ENCODE data around the gene MYO5A.
"Not testable (repeated sequence)": the region's sequence is repeated elsewhere in the genome, so short reads cannot be mapped to it uniquely, and the experiment has no call there.

MYO5A gene

GRCh38 chr15:52419494-52419893, 109.2 kb downstream of the MYO5A start:
- no peak overlapping the region for H3K27ac ChIP-seq (ENCODE audit: low read length)
- no peaks in the 10 kb centered on the region for H3K4me1 ChIP-seq (ENCODE audit: control insufficient read depth, insufficient read depth, low read length)
- no peaks in the 10 kb centered on the region for H3K36me3 ChIP-seq (ENCODE audit: control insufficient read depth in 2 of 2, insufficient read depth in 2 of 2, low read length in 2 of 2)
- no peak overlapping the region for H3K9ac ChIP-seq (ENCODE audit: low read length in 2 of 2)
- H3K4me3 ChIP-seq (ENCODE audit: low read length in 2 of 2) = no peak overlapping the region
- no peaks in the 10 kb centered on the region for H3K9me3 ChIP-seq (ENCODE audit: control insufficient read depth in 2 of 2, low read length in 2 of 2)
- no peaks in the 10 kb centered on the region for H3K27me3 ChIP-seq (ENCODE audit: control insufficient read depth in 1 of 2, insufficient read depth in 2 of 2, low read length in 2 of 2)

GRCh38 chr15:52417957-52418356, 110.7 kb downstream of the MYO5A start:
- Histone ChIP-seq H3K27me3 (ENCODE audit: control insufficient read depth in 1 of 2, insufficient read depth in 2 of 2, low read length in 2 of 2) (no peaks in the 10 kb centered on the region), H3K27ac (ENCODE audit: low read length) (no peak overlapping the region), H3K9ac (ENCODE audit: low read length in 2 of 2) (no peak overlapping the region), H3K4me3 (ENCODE audit: low read length in 2 of 2) (no peak overlapping the region), H3K4me1 (ENCODE audit: control insufficient read depth, insufficient read depth, low read length) (no peaks in the 10 kb centered on the region), H3K9me3 (ENCODE audit: control insufficient read depth in 2 of 2, low read length in 2 of 2) (no peaks in the 10 kb centered on the region), H3K36me3 (ENCODE audit: control insufficient read depth in 2 of 2, insufficient read depth in 2 of 2, low read length in 2 of 2) (peaks cover 0 to 2% of the 10 kb centered on the region in 2 donors)

GRCh38 chr15:52417521-52417920, 111.2 kb downstream of the MYO5A start:
- H3K4me3 ChIP-seq (ENCODE audit: low read length in 2 of 2) = no peak overlapping the region
- H3K27ac ChIP-seq (ENCODE audit: low read length) = no peak overlapping the region
- peaks cover 0 to 2% of the 10 kb centered on the region in 2 donors for H3K36me3 ChIP-seq (ENCODE audit: control insufficient read depth in 2 of 2, insufficient read depth in 2 of 2, low read length in 2 of 2)
- H3K27me3 ChIP-seq (ENCODE audit: control insufficient read depth in 1 of 2, insufficient read depth in 2 of 2, low read length in 2 of 2) = no peaks in the 10 kb centered on the region
- no peaks in the 10 kb centered on the region for H3K4me1 ChIP-seq (ENCODE audit: control insufficient read depth, insufficient read depth, low read length)
- no peaks in the 10 kb centered on the region for H3K9me3 ChIP-seq (ENCODE audit: control insufficient read depth in 2 of 2, low read length in 2 of 2)
- H3K9ac ChIP-seq (ENCODE audit: low read length in 2 of 2) = no peak overlapping the region

DNA sequence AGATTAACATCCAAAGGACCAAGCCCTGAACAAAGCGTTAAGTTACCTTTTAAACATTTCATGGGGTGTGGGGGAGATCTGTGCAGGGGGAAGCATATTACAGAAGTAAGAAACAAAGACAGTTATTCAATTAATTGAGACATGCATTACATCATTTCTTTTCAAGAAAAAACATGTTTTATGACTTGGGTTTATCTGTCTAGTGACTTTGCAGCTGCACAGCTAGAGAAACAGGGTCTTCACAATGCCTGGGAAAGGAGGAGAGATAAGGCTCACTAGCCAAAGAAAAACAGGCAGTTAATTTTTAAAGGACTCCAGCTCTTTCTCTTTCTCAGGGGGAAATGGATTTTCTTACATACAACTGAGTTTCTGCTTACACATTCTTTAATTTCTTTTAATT, 112.1 kb downstream of the MYO5A start:
- H3K27me3 ChIP-seq (ENCODE audit: control insufficient read depth in 1 of 2, insufficient read depth in 2 of 2, low read length in 2 of 2); H3K27ac ChIP-seq (ENCODE audit: low read length); H3K36me3 ChIP-seq (ENCODE audit: control insufficient read depth in 2 of 2, insufficient read depth in 2 of 2, low read length in 2 of 2); H3K9ac ChIP-seq (ENCODE audit: low read length in 2 of 2); H3K4me1 ChIP-seq (ENCODE audit: control insufficient read depth, insufficient read depth, low read length); H3K4me3 ChIP-seq (ENCODE audit: low read length in 2 of 2); H3K9me3 ChIP-seq (ENCODE audit: control insufficient read depth in 2 of 2, low read length in 2 of 2): not testable (repeated sequence)

- Histone ChIP-seq H3K27ac (ENCODE audit: low read length) (no peak overlapping the region), H3K4me3 (ENCODE audit: low read length in 2 of 2) (no peak overlapping the region), H3K9me3 (ENCODE audit: control insufficient read depth in 2 of 2, low read length in 2 of 2) (no peaks in the 10 kb centered on the region), H3K9ac (ENCODE audit: low read length in 2 of 2) (no peak overlapping the region), H3K36me3 (ENCODE audit: control insufficient read depth in 2 of 2, insufficient read depth in 2 of 2, low read length in 2 of 2) (peaks cover 0 to 2% of the 10 kb centered on the region in 2 donors), H3K4me1 (ENCODE audit: control insufficient read depth, insufficient read depth, low read length) (no peaks in the 10 kb centered on the region), H3K27me3 (ENCODE audit: control insufficient read depth in 1 of 2, insufficient read depth in 2 of 2, low read length in 2 of 2) (no peaks in the 10 kb centered on the region)
Observed at GRCh38 chr15:52415628-52416027, 113.1 kb downstream of the MYO5A start.

DNA sequence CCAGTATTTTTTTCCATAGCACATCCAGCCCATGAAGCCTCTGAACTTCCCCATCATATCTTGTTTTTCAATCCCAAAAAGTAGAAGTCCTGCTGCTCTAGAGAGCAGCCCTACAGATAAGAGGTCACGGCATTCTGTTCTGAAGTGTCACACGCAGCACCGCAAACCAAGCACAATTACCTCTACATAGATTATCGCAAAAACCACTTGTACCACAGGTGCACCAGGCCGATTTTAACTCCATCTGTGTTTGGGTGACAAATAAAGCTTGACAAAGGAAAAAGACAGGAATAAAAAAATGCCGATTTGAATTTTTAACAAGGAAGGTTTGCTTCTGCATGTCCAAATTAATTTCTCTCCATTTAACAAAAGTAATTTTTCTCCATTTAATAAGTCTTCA, 113.7 kb downstream of the MYO5A start:
- no peaks in the 10 kb centered on the region for H3K9me3 ChIP-seq (ENCODE audit: control insufficient read depth in 2 of 2, low read length in 2 of 2)
- H3K4me1 ChIP-seq (ENCODE audit: control insufficient read depth, insufficient read depth, low read length) = no peaks in the 10 kb centered on the region
- no peak overlapping the region for H3K27ac ChIP-seq (ENCODE audit: low read length)
- H3K36me3 ChIP-seq (ENCODE audit: control insufficient read depth in 2 of 2, insufficient read depth in 2 of 2, low read length in 2 of 2) = peaks cover 0 to 2% of the 10 kb centered on the region in 2 donors
- no peak overlapping the region for H3K4me3 ChIP-seq (ENCODE audit: low read length in 2 of 2)
- H3K9ac ChIP-seq (ENCODE audit: low read length in 2 of 2) = no peak overlapping the region
- no peaks in the 10 kb centered on the region for H3K27me3 ChIP-seq (ENCODE audit: control insufficient read depth in 1 of 2, insufficient read depth in 2 of 2, low read length in 2 of 2)

DNA sequence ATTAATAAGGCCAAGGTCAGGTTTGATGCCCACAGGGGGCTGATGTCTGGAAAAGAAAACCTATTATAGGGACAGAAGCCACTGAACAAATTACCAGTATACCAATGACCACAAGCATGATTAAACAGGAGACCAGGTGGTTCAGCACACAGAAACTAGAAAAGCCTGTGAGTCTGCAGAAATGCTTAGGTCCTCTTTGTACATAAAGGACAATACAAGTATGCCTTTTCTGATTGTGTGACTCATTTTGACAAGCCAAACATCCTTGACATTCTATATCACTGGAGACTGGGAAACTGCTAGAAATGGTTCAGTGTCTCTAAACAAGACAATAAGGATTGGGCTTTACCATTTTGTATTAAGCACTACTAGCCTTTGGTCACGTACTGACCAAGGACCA, 119.9 kb downstream of the MYO5A start:
- H3K9ac ChIP-seq (ENCODE audit: low read length in 2 of 2) = no peak overlapping the region
- no peak overlapping the region for H3K4me3 ChIP-seq (ENCODE audit: low read length in 2 of 2)
- no peaks in the 10 kb centered on the region for H3K9me3 ChIP-seq (ENCODE audit: control insufficient read depth in 2 of 2, low read length in 2 of 2)
- no peaks in the 10 kb centered on the region for H3K4me1 ChIP-seq (ENCODE audit: control insufficient read depth, insufficient read depth, low read length)
- H3K27ac ChIP-seq (ENCODE audit: low read length) = no peak overlapping the region
- H3K36me3 ChIP-seq (ENCODE audit: control insufficient read depth in 2 of 2, insufficient read depth in 2 of 2, low read length in 2 of 2) = peaks cover 2 to 8% of the 10 kb centered on the region in 2 donors
- H3K27me3 ChIP-seq (ENCODE audit: control insufficient read depth in 1 of 2, insufficient read depth in 2 of 2, low read length in 2 of 2) = no peaks in the 10 kb centered on the region

DNA sequence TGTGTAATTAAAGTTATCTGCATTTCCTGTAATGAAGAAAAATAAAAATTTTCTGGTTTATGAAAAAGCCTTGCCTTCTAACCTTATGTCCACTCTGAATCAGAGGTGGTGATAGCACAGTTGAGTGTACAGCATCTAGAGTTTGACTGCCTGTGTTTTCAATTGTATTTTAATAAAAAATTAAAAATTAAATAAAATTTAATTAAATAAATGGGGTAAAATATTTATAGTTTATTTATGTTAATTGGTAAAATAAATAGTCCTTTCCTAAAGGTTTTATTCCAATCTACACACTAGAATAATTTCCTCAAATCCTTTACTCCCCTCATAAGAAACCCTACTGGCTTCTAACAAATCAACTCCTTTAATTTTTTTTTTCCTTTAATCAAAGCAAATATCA, 121.3 kb downstream of the MYO5A start:
- Histone ChIP-seq H3K9ac (ENCODE audit: low read length in 2 of 2) (no peak overlapping the region), H3K36me3 (ENCODE audit: control insufficient read depth in 2 of 2, insufficient read depth in 2 of 2, low read length in 2 of 2) (peaks cover 2 to 6% of the 10 kb centered on the region in 2 donors), H3K9me3 (ENCODE audit: control insufficient read depth in 2 of 2, low read length in 2 of 2) (no peaks in the 10 kb centered on the region), H3K4me1 (ENCODE audit: control insufficient read depth, insufficient read depth, low read length) (no peaks in the 10 kb centered on the region), H3K27ac (ENCODE audit: low read length) (no peak overlapping the region), H3K27me3 (ENCODE audit: control insufficient read depth in 1 of 2, insufficient read depth in 2 of 2, low read length in 2 of 2) (no peaks in the 10 kb centered on the region), H3K4me3 (ENCODE audit: low read length in 2 of 2) (no peak overlapping the region)

DNA sequence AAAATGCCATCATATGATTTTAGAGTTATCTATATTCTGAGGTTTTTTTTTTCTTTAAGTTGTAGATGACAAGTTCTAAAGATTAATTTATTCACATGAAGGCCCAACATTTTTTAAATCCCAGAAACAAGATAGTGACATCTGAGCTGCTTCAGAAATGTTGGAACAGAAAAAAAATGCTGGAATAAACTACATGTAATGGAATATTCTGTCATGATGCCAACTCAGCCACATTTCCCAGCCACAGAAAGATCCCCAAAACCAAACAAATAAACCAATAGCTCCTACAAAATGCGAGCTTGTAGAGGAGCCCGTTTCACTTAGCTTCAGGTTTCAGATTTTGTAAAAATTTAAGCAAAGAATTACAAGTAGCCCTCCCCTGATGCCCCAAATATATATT, 122.1 kb downstream of the MYO5A start:
- no peak overlapping the region for H3K4me3 ChIP-seq (ENCODE audit: low read length in 2 of 2)
- H3K36me3 ChIP-seq (ENCODE audit: control insufficient read depth in 2 of 2, insufficient read depth in 2 of 2, low read length in 2 of 2) = peaks cover 2 to 6% of the 10 kb centered on the region in 2 donors
- no peaks in the 10 kb centered on the region for H3K9me3 ChIP-seq (ENCODE audit: control insufficient read depth in 2 of 2, low read length in 2 of 2)
- H3K9ac ChIP-seq (ENCODE audit: low read length in 2 of 2) = no peak overlapping the region
- H3K27ac ChIP-seq (ENCODE audit: low read length) = no peak overlapping the region
- H3K27me3 ChIP-seq (ENCODE audit: control insufficient read depth in 1 of 2, insufficient read depth in 2 of 2, low read length in 2 of 2) = no peaks in the 10 kb centered on the region
- no peaks in the 10 kb centered on the region for H3K4me1 ChIP-seq (ENCODE audit: control insufficient read depth, insufficient read depth, low read length)

DNA sequence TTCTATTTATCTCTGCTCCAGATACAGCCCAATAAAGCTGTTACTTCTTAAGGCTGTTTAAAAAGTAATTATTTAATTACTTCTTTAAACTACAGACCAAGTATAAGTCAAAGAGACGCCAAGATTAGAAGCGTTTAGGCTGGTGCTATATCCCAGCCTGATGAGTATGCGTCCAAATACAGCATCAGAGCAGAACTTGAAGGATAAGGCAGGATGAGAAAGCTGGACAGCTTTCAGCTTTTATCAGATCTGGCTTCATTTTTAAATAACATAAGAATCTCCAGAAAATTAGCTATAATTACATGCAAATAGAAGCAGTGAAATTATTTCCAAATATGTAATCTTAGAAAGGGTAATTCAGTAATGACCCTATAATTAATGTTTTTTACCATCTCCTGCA, 122.8 kb downstream of the MYO5A start:
- Histone ChIP-seq H3K36me3 (ENCODE audit: control insufficient read depth in 2 of 2, insufficient read depth in 2 of 2, low read length in 2 of 2) (peaks cover 2 to 6% of the 10 kb centered on the region in 2 donors), H3K4me3 (ENCODE audit: low read length in 2 of 2) (no peak overlapping the region), H3K27me3 (ENCODE audit: control insufficient read depth in 1 of 2, insufficient read depth in 2 of 2, low read length in 2 of 2) (no peaks in the 10 kb centered on the region), H3K9me3 (ENCODE audit: control insufficient read depth in 2 of 2, low read length in 2 of 2) (no peaks in the 10 kb centered on the region), H3K4me1 (ENCODE audit: control insufficient read depth, insufficient read depth, low read length) (no peaks in the 10 kb centered on the region), H3K27ac (ENCODE audit: low read length) (no peak overlapping the region), H3K9ac (ENCODE audit: low read length in 2 of 2) (no peak overlapping the region)

GRCh38 chr15:52397118-52397517, 131.6 kb downstream of the MYO5A start:
- H3K27me3 ChIP-seq (ENCODE audit: control insufficient read depth in 1 of 2, insufficient read depth in 2 of 2, low read length in 2 of 2) = no peaks in the 10 kb centered on the region
- no peak overlapping the region for H3K9ac ChIP-seq (ENCODE audit: low read length in 2 of 2)
- no peaks in the 10 kb centered on the region for H3K9me3 ChIP-seq (ENCODE audit: control insufficient read depth in 2 of 2, low read length in 2 of 2)
- peaks cover 5% of the 10 kb centered on the region in 2 donors for H3K36me3 ChIP-seq (ENCODE audit: control insufficient read depth in 2 of 2, insufficient read depth in 2 of 2, low read length in 2 of 2)
- no peaks in the 10 kb centered on the region for H3K4me1 ChIP-seq (ENCODE audit: control insufficient read depth, insufficient read depth, low read length)
- no peak overlapping the region for H3K27ac ChIP-seq (ENCODE audit: low read length)
- H3K4me3 ChIP-seq (ENCODE audit: low read length in 2 of 2) = no peak overlapping the region
